Measurements from ENCODE around the gene PAPOLG. TPM values are rescaled to one million over a fixed set of nuclear protein-coding genes. Genes with fewer than 3 reads are reported as not detected.

The PAPOLG gene
- total RNA-seq, 2 experiments from 2014 or later = 14.7 to 19.7 TPM

DNA sequence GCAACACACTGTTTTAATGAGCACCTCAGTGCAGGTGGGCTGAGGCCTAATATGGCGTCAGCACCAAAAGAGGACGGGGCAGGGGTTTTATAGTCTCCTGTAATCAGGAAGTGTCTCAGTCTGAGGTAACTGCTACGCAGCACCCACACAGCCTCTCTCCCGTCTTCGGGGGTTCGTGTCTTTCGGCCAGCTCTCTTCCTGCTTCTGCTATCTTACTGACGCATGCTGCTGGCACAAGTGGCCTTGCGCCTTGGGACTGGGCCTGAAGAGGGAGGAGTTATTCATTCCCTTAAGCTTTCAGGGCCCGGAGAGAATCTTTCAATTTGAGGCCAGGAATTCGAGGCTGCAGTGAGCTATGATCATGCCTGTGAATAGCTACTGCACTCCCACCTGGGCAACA lies 14.5 kb upstream of the PAPOLG start:
- Mint-ChIP-seq H3K27me3 (peaks cover 23% of the 10 kb centered on the region), H3K4me1 (peaks cover 16% of the 10 kb centered on the region)

DNA sequence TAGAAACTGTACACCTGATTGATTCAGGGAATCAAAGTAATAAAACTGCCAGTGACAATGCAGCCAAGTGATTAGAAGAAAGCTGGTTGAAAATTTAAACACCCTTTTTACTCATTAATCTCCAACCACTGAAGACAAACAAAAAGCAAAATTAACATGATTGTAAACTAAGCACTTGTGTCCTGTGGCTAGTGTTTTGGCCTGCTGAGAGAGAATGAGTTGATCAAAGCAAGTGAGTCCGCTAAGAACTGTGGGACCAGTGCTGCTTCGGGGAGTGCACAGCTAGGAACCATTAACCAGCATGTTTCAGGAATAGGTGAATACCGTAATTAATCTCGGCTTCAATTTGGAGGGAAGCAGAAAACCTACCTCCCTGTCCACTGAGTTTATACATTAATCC lies 13.6 kb upstream of the PAPOLG start:
- CTCF ChIA-PET = no interaction called here

More for the DNA sequence above, 14.5 kb upstream of the PAPOLG start:
- ATAC-seq = no peak
- no peak overlapping the region for H3K4me3 Mint-ChIP-seq
- no peak overlapping the region for H3K27ac Mint-ChIP-seq
- CTCF ChIA-PET = no interaction called here
- H3K36me3 Mint-ChIP-seq = no peaks in the 10 kb centered on the region
- H3K9me3 Mint-ChIP-seq (ENCODE audit: low read depth) = no peaks in the 10 kb centered on the region
- no peak for DNase-seq

DNA sequence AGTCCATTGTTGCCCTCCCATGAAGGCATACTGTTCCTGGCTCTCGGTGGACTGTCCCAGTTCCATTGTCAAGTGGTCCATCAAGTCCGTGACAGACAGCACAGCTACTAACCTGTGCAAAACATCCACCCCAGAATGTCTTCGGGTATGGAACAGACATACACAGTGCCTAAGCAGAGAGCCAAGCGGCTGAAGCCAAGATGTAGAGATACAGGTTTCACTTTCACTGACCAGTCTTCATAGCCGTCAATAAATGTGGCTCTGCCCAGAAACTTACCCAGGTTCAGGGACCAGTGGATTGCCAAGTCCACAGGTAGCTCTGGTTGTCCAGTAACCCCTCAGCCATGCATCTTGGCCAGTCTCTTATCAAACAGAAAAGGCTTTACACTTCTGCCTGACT lies 10.7 kb upstream of the PAPOLG start:
- peak; percentile 24 for ATAC-seq
- H3K36me3 Mint-ChIP-seq = no peaks in the 10 kb centered on the region
- H3K4me1 Mint-ChIP-seq = peaks cover 17% of the 10 kb centered on the region
- H3K9me3 Mint-ChIP-seq (ENCODE audit: low read depth) = no peaks in the 10 kb centered on the region
- no peak overlapping the region for H3K4me3 Mint-ChIP-seq
- CTCF ChIA-PET = interaction anchor here (0.7 to 2.0 kb wide), 3 partner anchors 10 to 253 kb away, joined by 3 to 6 read pairs (median 4); partner anchors contain the start of gene PAPOLG
- H3K27ac Mint-ChIP-seq = peak overlapping the region; percentile 50
- DNase-seq = no peak
- peaks cover 3% of the 10 kb centered on the region for H3K27me3 Mint-ChIP-seq

More for the DNA sequence above, 13.6 kb upstream of the PAPOLG start:
- no peak for ATAC-seq
- Mint-ChIP-seq H3K36me3 (no peaks in the 10 kb centered on the region), H3K4me3 (no peak overlapping the region), H3K27ac (no peak overlapping the region), H3K27me3 (peaks cover 18% of the 10 kb centered on the region), H3K4me1 (peaks cover 17% of the 10 kb centered on the region), H3K9me3 (ENCODE audit: low read depth) (no peaks in the 10 kb centered on the region)
- no peak for DNase-seq

DNA sequence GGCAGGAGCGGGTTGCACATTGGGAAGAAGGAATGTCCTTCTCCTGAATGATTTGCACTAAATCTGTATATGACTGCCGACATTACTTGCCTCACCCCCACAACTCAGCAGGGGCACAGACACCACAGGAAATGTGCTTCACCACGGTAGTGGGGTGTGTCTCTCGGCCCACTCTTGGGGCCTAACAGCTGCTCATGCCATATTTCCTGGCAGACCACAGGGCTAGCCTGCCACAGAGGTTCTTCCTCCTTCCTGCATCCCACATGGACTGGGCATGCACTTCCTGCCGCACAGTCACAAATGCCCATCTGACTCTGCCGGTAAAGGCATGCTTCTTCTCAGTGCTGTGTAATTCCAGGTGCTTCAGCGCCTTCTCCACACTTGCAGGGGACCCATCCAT lies 10.3 kb upstream of the PAPOLG start:
- DNase-seq (peak; percentile 68), ATAC-seq (peak; percentile 81)
- Mint-ChIP-seq H3K36me3 (no peaks in the 10 kb centered on the region), H3K27me3 (peaks cover 3% of the 10 kb centered on the region), H3K27ac (peak overlapping the region; percentile 50), H3K4me1 (peaks cover 17% of the 10 kb centered on the region), H3K9me3 (ENCODE audit: low read depth) (no peaks in the 10 kb centered on the region), H3K4me3 (peak overlapping the region; percentile 21)
- CTCF ChIA-PET = interaction anchor here (0.7 to 2.0 kb wide), 3 partner anchors 10 to 253 kb away, joined by 3 to 6 read pairs (median 5); partner anchors contain the start of gene PAPOLG

DNA sequence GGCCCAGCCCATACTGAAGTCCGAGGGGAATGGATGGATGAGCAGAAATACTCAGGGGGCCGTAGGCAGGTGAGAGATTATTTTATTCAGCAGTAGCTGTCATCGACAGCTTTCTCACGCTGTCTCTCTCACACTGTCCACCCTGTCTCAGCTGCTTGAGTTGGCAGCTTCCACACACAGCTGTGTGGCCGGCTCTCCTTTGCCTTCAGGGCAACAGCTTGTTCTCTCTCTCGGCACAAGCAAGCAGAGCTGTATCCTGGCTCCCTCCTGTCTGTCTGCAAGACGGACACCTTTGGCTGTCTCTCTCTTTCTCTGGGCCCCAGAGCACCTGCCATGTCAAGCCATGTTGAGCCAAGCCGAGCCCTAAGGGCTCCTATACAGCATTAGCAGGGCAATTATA lies 9.8 kb upstream of the PAPOLG start:
- Mint-ChIP-seq H3K4me3 (no peak overlapping the region), H3K27ac (peak overlapping the region; percentile 15), H3K9me3 (ENCODE audit: low read depth) (no peaks in the 10 kb centered on the region), H3K27me3 (peaks cover 3% of the 10 kb centered on the region), H3K36me3 (no peaks in the 10 kb centered on the region), H3K4me1 (peaks cover 17% of the 10 kb centered on the region)
- ATAC-seq = no peak
- CTCF ChIA-PET = interaction anchor here (1.2 to 1.6 kb wide), 2 partner anchors 10 to 20 kb away, joined by 3 to 5 read pairs; partner anchors contain the start of gene PAPOLG
- DNase-seq = no peak

DNA sequence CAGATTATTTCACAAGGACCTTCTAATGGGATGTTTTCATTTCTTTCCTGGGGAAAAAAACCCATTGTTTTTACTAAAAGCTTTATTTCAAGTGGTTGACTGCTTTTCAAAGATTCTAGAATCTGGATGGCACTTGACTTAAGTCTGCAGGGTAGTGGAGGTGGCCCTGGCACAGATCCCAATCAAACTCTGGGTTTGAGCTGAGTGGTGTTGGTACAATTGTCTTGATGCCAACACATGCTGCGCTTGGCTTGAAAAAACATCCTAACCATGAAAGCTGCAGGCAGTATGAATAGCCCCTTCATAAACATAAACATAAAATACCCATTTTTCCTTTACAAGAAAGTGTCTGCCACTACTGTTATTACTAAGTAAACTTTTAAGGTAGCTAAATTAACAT lies 3.6 kb downstream of the PAPOLG start:
- ATAC-seq (no peak), DNase-seq (no peak)
- H3K36me3 Mint-ChIP-seq = peaks cover 36% of the 10 kb centered on the region
- CTCF ChIA-PET = interaction anchor here (0.7 to 1.2 kb wide), 3 partner anchors 9 to 52 kb away, joined by 3 read pairs; no protein-coding TSS in a partner anchor
- H3K4me1 Mint-ChIP-seq = peaks cover 29% of the 10 kb centered on the region
- H3K27ac Mint-ChIP-seq = no peak overlapping the region
- H3K9me3 Mint-ChIP-seq (ENCODE audit: low read depth) = no peaks in the 10 kb centered on the region
- H3K4me3 Mint-ChIP-seq = no peak overlapping the region
- H3K27me3 Mint-ChIP-seq = no peaks in the 10 kb centered on the region

DNA sequence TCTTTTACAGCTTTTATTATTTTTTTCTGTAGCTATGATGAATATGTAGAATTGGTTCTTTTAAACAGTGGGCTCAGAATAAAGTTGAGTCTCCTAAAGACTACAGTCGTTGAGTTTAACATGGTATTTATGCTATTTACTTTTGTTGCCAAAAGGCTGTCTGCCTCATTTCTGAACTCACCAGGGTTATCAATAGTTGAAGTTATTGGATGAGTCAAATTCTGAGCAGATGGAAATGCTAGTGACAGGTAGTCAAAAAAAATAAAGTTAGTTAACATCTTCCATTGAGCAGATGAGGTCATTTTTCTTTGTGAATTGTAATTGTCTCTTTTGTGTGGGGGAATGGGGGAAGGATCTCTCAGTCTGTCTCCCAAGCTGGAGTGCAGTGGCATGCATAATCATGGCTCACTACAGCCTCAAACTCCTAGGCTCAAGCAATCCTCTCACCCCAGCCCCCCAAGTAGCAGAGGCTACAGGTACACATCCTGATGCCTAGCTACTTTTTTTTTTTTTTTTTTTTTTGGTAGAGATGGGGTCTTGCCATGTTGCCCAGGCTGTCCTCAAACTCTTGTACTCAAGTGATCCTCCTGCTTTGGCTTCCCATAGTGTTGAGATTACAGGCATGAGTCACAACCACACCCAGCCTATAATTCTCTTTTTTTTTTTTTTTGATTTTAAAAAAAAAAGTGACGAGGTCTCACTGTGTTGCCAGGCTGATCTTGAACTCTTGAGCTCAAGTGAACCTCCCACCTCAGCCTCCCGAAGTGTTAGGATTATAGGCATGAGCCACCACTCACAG lies 8.9 kb downstream of the PAPOLG start:
- peaks cover 52% of the 10 kb centered on the region for H3K36me3 Mint-ChIP-seq
- H3K9me3 Mint-ChIP-seq (ENCODE audit: low read depth) = no peaks in the 10 kb centered on the region
- CTCF ChIA-PET = interaction anchor here (0.7 to 2.8 kb wide), 2 partner anchors 9 to 1246 kb away, joined by 3 to 10 read pairs; partner anchors contain the start of gene PAPOLG
- ATAC-seq (no peak), DNase-seq (no peak)
- peaks cover 11% of the 10 kb centered on the region for H3K4me1 Mint-ChIP-seq
- no peak overlapping the region for H3K4me3 Mint-ChIP-seq
- H3K27me3 Mint-ChIP-seq = no peaks in the 10 kb centered on the region
- H3K27ac Mint-ChIP-seq = no peak overlapping the region

DNA sequence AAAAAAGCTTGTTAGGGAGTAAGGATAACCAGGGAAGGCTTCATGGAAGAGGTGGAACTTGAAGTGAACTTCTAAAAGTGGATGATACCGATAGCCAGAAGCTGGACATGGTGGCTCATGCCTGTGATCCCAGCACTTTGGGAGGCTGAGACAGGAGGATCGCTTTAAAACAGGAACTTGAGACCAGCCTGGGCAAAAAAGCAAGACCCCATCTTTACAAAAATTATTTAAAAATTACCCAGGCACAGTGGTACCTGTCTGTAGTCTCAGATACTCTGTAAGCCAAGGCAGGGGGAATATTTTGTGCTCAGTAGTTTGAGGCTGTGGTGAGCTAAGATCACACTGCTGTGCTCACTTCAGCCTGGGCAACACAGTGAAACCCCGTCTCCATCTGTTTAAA lies 10.2 kb downstream of the PAPOLG start:
- peaks cover 6% of the 10 kb centered on the region for H3K4me1 Mint-ChIP-seq
- H3K36me3 Mint-ChIP-seq = peaks cover 47% of the 10 kb centered on the region
- no peaks in the 10 kb centered on the region for H3K9me3 Mint-ChIP-seq (ENCODE audit: low read depth)
- no peak for ATAC-seq
- no peaks in the 10 kb centered on the region for H3K27me3 Mint-ChIP-seq
- no peak for DNase-seq
- CTCF ChIA-PET = interaction anchor here (2.1 to 3.2 kb wide), 3 partner anchors 11 to 233 kb away, joined by 5 to 12 read pairs (median 10); partner anchors contain the start of gene PAPOLG
- H3K27ac Mint-ChIP-seq = no peak overlapping the region
- H3K4me3 Mint-ChIP-seq = no peak overlapping the region

DNA sequence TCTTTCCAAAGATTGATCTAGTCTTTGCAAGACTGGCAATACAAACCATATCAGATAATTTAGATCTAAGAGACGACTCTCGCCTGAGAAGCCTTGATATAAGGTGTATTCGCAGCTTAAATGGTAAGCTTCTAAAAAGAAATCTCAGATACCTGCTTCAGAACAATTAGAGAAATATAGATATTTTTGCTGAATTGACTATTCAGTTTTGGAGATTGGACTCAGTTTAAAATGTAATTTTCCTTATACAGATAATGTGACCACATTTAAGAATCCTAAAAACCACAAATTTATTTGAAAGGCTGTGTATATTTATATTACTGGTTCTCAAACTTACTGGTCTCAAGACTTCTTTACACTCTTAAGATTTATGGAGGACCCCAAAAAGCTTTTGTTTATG lies 15.4 kb downstream of the PAPOLG start:
- H3K27ac Mint-ChIP-seq = no peak overlapping the region
- peaks cover 38% of the 10 kb centered on the region for H3K36me3 Mint-ChIP-seq

DNA sequence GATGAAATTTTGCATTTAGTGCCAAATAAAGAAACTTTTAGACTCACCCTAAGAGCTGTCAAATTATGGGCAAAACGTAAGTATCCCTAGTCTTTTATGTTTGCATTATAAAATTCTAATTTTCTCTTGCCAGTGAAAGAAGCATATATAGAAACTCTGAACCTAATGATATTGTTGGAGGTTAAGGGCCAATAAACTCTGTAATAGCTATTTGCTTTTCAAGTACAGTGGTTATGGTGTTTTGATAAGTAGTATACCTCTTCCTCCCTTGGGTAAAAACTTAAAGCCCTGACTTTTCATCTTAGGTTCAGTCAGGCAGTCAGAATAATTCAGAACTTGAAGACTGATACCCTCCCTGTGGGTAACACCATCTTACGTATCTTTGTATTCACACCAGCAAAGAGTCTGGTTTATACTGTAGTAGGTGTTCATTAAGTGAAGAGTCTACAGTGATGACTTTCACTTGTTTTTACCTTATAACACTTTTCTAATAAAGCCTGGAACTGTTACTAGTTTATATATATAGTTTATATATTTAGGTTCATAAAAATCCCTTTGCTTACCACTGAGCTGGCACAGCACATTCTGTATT lies 19.1 kb downstream of the PAPOLG start:
- CTCF ChIA-PET = no interaction called here
- H3K27ac Mint-ChIP-seq = no peak overlapping the region
- DNase-seq = no peak
- H3K9me3 Mint-ChIP-seq (ENCODE audit: low read depth) = no peaks in the 10 kb centered on the region
- peaks cover 45% of the 10 kb centered on the region for H3K36me3 Mint-ChIP-seq
- no peak overlapping the region for H3K4me3 Mint-ChIP-seq
- ATAC-seq = no peak
- no peaks in the 10 kb centered on the region for H3K4me1 Mint-ChIP-seq
- no peaks in the 10 kb centered on the region for H3K27me3 Mint-ChIP-seq

More for the DNA sequence above, 15.4 kb downstream of the PAPOLG start:
- no peak overlapping the region for H3K4me3 Mint-ChIP-seq
- ATAC-seq = no peak
- CTCF ChIA-PET = interaction anchor here (1.1 kb wide), 1 partner anchor 15 kb away, joined by 3 read pairs; no protein-coding TSS in a partner anchor
- H3K27me3 Mint-ChIP-seq = no peaks in the 10 kb centered on the region
- H3K9me3 Mint-ChIP-seq (ENCODE audit: low read depth) = no peaks in the 10 kb centered on the region
- peaks cover 2% of the 10 kb centered on the region for H3K4me1 Mint-ChIP-seq
- DNase-seq = no peak

DNA sequence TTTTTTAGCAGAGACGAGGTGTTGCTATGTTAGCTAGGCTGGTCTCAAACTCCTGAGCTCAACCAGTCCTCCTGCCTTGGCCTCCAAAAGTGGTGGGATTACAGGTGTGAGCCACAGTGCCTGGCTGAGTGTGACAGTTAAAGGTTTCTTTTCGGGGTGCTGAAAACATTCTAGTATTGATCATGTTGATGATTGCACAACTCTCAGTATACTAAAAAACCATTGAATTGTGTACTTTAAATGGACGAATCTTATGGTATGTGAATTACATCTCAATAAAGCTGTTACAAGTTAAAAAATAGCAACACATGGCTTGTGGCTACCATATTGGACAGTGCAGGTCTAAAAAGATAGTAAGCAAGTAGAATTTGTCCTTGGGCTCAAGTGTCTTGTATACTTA lies 22.3 kb downstream of the PAPOLG start:
- Mint-ChIP-seq H3K4me3 (no peak overlapping the region), H3K27me3 (no peaks in the 10 kb centered on the region), H3K27ac (no peak overlapping the region), H3K9me3 (ENCODE audit: low read depth) (no peaks in the 10 kb centered on the region), H3K4me1 (no peaks in the 10 kb centered on the region), H3K36me3 (peaks cover 49% of the 10 kb centered on the region)
- no peak for ATAC-seq
- DNase-seq = no peak
- CTCF ChIA-PET = interaction anchor here (0.6 to 1.2 kb wide), 3 partner anchors 12 to 221 kb away, joined by 3 read pairs; no protein-coding TSS in a partner anchor

DNA sequence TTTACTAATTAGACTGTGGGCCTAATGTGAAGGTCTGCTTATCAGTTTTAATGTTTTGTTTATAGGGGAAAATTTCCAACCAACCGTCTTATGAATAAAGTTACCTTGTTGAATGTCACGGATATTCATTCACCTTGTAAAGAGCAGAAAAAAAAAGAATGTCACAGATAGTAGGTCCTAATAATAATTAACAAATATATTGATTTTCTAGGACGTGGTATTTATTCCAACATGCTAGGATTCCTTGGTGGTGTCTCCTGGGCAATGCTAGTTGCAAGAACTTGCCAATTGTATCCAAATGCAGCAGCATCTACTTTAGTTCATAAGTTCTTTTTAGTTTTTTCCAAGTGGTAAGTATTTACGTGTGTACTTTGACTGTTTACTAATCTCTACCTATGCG lies 23.4 kb downstream of the PAPOLG start:
- Mint-ChIP-seq H3K4me3 (no peak overlapping the region), H3K4me1 (no peaks in the 10 kb centered on the region), H3K27me3 (no peaks in the 10 kb centered on the region), H3K9me3 (ENCODE audit: low read depth) (no peaks in the 10 kb centered on the region), H3K27ac (no peak overlapping the region), H3K36me3 (peaks cover 53% of the 10 kb centered on the region)
- no peak for ATAC-seq
- CTCF ChIA-PET = no interaction called here
- DNase-seq = no peak

DNA sequence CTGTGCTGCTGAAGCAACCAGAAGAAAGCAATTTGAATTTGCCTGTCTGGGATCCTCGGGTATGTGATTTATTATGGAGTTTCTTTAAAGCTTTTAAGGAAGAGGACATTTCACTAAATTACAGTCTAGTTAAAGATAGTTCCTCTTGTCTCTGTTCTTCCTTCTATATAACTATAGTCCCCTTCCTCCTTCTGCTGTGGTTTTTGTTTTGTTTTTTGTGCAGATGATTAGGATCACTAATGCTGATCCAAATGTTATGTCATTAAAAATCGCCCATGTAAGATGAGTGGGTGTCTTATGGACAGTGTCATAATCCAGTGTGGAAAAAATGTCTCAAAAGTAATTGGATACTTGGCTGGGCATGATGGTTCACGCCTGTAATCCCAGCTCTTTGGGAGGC lies 24.7 kb downstream of the PAPOLG start:
- ATAC-seq = no peak
- Mint-ChIP-seq H3K9me3 (ENCODE audit: low read depth) (no peaks in the 10 kb centered on the region), H3K27ac (no peak overlapping the region), H3K4me1 (no peaks in the 10 kb centered on the region), H3K27me3 (no peaks in the 10 kb centered on the region), H3K36me3 (peaks cover 49% of the 10 kb centered on the region), H3K4me3 (no peak overlapping the region)
- no peak for DNase-seq
- CTCF ChIA-PET = no interaction called here

Measured in activated CD8-positive, alpha-beta memory T cell treated with anti-CD3 and anti-CD28 coated beads, Interleukin-2, amount 10 ng/mL, durations not matched to agents 7 days and 5 days (primary cell).